ENCODE measurements around the gene TMCC3.

- TF ChIP-seq CTCF (IDR thresholded peaks at IDR 0.05; ENCODE audit: low read length) (no peak), EZH2 (optimal IDR thresholded peaks at IDR 0.05; ENCODE audit: low read depth, low read length) (no peak), EZH2phosphoT487 (IDR thresholded peaks at IDR 0.05; ENCODE audit: low read length) (no peak)
These were observed 92.5 kb downstream of the TMCC3 start for GRCh38 chr12:94557746-94558295.

Measured in MM.1S (cell line).